ENCODE results near the gene UTP4.

The UTP4 gene

GRCh38 chr16:69166946-69167930, 34.8 kb downstream of the UTP4 start:
- H3K4me3 ChIP-seq (ENCODE audit: low read depth, low read length) = no peak overlapping the region
- peak overlapping the region; percentile 44 for H3K27ac ChIP-seq
- peak; percentile 27 for DNase-seq
- H3K27me3 ChIP-seq (replicated peaks) = no peaks in the 10 kb centered on the region
- H3K36me3 ChIP-seq (replicated peaks) = peaks cover 34% of the 10 kb centered on the region
- no peak for TF ChIP-seq CTCF (IDR thresholded peaks at IDR 0.05; ENCODE audit: low read depth, low read length, missing control alignments)
- in situ Hi-C loops (cut with HindIII; ENCODE audit: low pct_ligation_motif_present, low sequenced_read_pairs) = no loop called here

GRCh38 chr16:69169051-69169450, 36.6 kb downstream of the UTP4 start:
- no peak overlapping the region for H3K27ac ChIP-seq
- H3K4me3 ChIP-seq (ENCODE audit: low read depth, low read length) = no peak overlapping the region
- no peaks in the 10 kb centered on the region for H3K27me3 ChIP-seq (replicated peaks)
- no peak for TF ChIP-seq CTCF (IDR thresholded peaks at IDR 0.05; ENCODE audit: low read depth, low read length, missing control alignments)
- in situ Hi-C loops (cut with HindIII; ENCODE audit: low pct_ligation_motif_present, low sequenced_read_pairs) = no loop called here
- DNase-seq = no peak
- H3K36me3 ChIP-seq (replicated peaks) = peaks cover 25% of the 10 kb centered on the region

- in situ Hi-C loops (cut with HindIII; ENCODE audit: low pct_ligation_motif_present, low sequenced_read_pairs) = no loop called here
- Histone ChIP-seq H3K27me3 (replicated peaks) (no peaks in the 10 kb centered on the region), H3K36me3 (replicated peaks) (peaks cover 20% of the 10 kb centered on the region), H3K4me3 (ENCODE audit: low read depth, low read length) (no peak overlapping the region), H3K27ac (no peak overlapping the region)
- no peak for TF ChIP-seq CTCF (IDR thresholded peaks at IDR 0.05; ENCODE audit: low read depth, low read length, missing control alignments)
- DNase-seq = no peak
These were observed 37.3 kb downstream of the UTP4 start for GRCh38 chr16:69169607-69170352.

GRCh38 chr16:69171325-69172084, 39.1 kb downstream of the UTP4 start:
- in situ Hi-C loops (cut with HindIII; ENCODE audit: low pct_ligation_motif_present, low sequenced_read_pairs) = no loop called here
- peaks cover 11% of the 10 kb centered on the region for H3K36me3 ChIP-seq (replicated peaks)
- no peak for TF ChIP-seq CTCF (IDR thresholded peaks at IDR 0.05; ENCODE audit: low read depth, low read length, missing control alignments)
- DNase-seq = no peak
- H3K4me3 ChIP-seq (ENCODE audit: low read depth, low read length) = no peak overlapping the region
- no peaks in the 10 kb centered on the region for H3K27me3 ChIP-seq (replicated peaks)
- H3K27ac ChIP-seq = no peak overlapping the region

- H3K4me3 ChIP-seq (ENCODE audit: low read depth, low read length) = no peak overlapping the region
- no peaks in the 10 kb centered on the region for H3K27me3 ChIP-seq (replicated peaks)
- in situ Hi-C loops (cut with HindIII; ENCODE audit: low pct_ligation_motif_present, low sequenced_read_pairs) = no loop called here
- TF ChIP-seq CTCF (IDR thresholded peaks at IDR 0.05; ENCODE audit: low read depth, low read length, missing control alignments) = peak; percentile 10
- H3K36me3 ChIP-seq (replicated peaks) = no peaks in the 10 kb centered on the region
- DNase-seq = peak; percentile 50
- H3K27ac ChIP-seq = no peak overlapping the region
These were observed 43.8 kb downstream of the UTP4 start for GRCh38 chr16:69176033-69176800.

All from brain microvascular endothelial cell (primary cell).